ENCODE results near the gene BCOR.

The BCOR gene

DNA sequence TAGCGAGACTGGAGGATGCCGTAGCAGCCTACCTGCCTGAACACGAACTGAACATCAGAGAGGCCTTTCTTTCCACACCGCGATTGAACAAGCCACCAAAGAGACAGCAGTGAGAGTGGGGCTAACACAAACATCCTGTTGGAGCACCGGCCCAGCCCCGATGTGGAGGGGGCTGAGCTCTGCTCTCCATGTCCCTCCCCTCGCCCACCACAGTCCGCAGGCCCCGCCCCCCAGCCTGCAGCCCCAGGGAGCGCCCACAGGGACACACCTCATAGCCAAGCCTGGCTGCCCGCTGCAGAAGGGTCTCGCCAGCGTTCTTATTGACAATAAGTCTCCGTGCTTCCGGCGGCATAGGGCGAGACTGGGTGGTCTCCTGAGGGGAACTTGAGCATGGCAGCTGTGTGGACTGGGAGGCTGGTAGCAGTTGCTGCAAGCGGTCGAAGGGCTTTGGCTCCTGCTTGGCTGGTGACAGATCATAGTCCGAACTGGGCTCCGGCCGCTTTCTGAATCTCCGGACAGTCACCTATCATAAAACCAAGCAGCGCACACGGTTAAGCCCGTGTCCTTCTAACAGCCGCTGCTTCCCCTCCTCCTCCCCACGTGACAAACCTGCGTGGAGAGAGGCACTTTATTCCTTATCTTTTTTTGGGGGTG, 35.8 kb downstream of the BCOR start:
- no peak for DNase-seq

DNA sequence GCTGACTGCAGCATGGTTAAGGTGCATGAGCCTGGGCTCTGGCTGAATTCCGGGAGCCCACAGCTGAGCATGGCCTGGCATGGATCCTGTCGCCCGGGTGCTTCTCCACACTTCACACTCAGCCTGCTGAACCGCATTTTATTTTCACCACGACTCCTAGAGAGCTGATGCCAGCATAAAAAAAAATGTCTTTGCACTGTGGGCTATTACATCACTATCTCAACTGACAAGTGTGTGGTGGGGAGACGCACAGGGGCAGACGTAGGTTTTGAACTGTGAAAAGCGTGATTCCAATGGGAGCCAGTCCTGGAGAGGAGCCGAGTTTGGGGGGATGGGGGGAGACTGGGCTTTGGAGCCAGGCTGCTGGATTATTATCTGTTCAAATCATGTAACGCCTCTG, 36.8 kb downstream of the BCOR start:
- DNase-seq = no peak

DNA sequence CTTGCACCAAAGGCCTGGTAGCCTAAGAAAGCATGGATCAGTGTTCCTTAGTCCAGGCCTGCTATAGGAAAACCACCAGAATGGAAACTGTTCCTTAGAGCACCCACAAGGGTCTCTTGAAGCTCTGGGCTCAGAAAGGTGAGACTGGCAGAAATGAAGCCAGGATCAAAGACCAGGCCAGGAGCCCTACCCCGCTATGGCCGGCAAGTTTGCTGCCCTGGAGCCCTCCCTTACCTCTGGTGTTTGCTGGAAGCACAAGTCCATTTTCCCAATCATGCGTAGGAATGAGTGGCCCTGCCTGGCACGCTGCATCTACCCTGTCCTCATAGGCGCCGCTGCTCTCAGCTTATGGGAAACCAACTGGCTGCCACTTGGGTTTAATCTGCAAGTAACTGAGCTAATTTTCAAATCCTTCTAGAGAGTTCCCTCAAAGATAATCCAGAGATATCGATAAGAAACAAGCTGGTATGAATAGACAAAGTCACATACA, 37.4 kb downstream of the BCOR start:
- DNase-seq = no peak

DNA sequence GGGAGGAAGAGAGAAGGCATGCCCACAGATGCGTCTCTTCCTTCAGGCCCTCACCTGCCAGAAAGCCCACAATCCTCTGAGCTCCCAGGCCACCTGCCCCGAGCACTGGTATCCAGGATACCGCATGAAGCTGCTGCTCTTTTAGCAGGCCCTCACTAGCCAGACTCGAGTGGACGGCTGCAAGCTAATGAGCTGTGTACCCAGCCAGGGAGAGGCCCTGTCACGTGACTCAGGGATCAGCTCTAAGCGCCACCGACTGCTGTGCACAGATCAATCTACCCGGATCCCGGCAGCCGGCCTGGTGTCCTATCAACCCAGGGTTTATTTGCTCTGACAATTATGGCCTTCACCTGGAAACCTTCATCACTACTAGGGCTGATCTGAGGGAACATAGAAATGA, 39.0 kb downstream of the BCOR start:
- peak; percentile 93 for DNase-seq

DNA sequence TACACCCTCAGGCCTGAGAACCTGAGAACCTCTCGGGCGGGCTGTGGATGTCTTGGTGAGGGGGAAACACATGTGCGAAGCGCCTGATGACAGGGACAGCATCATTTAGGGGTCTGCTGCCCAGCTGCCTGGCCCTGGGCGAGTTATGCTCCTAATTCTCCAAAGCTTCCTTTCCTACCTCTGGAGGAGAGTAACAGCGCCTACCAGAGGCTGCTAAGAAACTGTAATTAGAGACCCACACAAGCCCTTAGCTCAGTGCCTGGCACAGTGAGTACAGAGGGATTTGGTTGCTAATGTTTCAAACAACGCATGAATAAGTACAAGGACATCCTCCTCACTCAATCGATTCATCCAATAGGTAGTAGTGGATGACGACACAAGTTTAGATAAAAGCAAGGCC, 40.4 kb downstream of the BCOR start:
- no peak for DNase-seq

DNA sequence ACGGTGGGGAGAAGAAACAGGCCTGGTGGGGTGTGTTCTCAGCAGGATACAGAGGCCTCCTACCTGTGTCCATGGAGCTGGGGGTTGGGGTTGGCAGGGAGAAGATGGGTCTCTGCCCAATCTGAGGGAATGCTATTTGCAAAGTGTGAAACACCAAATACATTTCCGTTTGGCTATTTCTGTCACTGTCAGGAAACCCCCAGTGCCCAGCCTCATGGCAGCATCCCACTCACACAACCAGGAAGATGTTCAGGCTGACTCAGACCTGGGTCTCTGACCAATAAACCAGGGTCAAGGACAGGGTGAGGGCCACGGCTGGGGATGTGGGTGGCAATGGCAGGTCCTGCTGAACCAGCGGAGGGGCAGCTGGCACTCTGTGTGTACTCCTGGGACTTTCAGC, 41.3 kb downstream of the BCOR start:
- no peak for DNase-seq

DNA sequence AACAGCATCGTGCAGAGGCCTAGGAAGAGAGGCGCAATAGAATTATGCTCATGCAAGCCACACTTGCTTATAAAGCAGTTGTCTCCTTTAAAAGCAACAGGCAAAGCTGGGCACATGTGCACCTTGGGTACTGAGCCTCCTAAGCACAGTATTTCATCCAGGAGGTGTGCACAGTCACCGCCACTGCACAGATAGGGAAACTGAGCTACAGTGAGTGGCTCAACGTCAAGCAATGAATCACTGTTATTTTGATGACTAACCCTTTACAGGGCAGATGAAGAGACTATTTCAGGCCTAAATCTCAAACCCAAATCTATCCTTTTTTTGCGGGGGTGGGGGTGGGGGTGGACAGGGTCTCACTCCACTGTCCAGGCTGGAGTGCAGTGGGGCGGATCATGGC, 42.3 kb downstream of the BCOR start:
- no peak for DNase-seq

DNA sequence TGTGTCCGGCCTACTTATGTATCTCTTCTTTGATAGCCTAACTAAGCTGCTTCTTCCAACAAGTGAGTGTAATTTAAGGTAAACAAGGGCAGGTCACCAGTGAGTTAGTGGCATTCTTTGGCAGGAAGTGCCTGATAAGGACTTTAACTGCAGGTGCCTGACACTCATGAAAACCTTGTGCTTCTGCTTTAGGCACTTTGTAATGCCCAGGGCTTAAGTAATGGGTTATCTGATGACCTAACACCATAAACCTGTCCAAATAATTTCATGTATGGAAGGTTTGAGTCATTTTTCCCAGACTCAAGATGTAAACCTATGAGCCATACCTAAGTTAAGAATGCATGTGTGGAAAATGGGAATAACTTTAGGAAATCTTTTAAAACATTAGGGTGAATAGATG, 43.0 kb downstream of the BCOR start:
- no peak for DNase-seq

DNA sequence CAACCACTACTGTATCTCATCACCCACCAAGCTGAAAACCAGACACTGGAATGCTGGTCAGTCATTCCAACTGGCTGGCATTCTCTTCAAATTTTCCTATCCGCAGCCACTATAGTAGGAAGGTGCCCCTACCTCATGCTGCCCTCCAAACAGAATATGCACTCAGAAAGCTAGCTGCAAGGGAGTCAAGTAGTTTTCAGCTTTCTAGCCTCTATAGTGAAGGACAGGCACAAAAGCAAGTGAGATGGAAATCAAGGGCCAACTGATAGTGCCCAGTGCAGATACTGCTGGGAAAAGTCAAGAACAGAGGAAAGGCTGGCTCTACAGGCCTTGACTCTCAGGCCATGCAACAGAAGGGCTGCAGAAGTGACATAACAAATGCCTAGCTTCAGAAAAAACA, 47.2 kb downstream of the BCOR start:
- DNase-seq = no peak

DNA sequence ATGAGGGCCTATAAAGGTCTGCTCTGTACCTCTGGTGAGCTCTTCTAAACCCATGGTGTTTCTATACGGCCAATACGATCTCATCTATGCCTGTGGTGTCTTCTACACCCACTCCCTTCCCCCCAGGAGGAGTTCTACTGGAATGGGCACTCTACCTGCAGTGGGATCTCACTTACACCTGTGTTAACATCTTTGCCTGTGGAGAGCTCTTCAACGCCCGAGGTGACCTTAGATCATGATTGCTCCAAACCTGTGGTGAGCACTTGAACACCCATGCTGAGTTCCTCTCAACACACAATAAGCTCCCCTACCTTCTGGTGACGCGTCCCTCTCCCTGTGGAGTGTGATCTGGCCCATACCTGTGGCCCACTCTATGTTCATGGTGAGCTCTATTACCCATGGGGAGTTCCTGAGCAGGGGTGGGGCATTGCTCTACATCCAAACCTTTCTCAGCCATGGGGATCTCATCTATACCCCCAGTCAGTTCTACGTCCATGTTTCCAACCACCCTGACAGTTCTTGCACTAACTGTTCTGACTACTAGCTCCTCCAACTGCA, 48.6 kb downstream of the BCOR start:
- DNase-seq = no peak

DNA sequence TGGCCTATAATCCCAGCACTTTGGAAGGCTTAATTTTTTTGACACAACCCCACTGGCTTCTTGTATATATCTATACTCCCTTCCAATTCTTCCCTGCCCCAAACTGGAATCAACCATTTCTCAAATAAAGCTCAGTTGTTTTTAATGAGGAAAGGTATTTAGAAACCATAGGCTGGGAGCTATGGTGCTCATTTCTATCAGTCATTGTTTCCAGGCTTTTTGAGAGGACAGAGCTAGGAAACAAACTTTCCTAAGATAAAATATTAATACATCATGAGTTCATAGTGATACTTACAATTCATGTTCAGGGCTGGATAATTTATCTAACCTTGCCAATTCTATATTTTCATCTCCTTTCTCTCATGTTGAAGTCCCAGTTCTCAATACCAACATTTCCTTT, 50.3 kb downstream of the BCOR start:
- DNase-seq = no peak

DNA sequence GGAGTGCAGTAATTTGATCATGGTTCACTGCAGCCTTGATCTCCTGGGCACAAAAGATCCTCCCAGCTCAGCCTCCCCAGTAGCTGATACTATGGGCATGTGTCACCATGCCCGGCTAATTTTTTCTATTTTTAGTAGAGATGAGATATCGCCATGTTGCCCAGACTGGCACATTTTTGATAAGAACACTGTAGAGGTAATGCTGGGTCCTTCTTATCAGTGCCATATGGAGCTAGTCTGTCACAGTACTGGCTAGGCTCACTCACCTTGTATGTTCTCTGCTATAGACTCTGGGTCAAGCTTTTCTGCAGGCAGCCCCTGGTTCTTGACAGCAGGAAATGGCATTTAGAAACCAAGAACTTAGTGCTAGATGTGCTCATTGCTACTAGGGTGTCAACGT, 53.9 kb downstream of the BCOR start:
- no peak for DNase-seq

DNA sequence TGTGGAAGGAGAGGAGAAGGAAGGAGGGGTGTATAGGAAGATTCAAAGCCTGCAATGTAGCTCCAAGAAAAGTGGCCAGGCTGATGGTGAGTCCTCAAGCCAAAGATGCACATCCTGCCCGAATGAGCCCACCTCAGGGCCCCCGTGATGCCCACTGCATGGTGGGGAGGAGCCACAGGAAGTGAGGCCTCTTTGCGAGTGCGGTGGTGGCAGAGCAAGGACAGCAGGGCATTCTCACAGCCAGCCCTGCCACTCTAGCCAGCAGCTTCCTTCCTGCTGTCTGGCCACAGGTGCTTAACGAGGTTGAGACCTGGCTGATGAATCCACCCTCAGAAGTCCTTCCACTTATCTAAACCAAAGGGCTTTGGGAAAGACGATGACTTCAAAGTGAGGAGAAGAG, 55.8 kb downstream of the BCOR start:
- DNase-seq = no peak

DNA sequence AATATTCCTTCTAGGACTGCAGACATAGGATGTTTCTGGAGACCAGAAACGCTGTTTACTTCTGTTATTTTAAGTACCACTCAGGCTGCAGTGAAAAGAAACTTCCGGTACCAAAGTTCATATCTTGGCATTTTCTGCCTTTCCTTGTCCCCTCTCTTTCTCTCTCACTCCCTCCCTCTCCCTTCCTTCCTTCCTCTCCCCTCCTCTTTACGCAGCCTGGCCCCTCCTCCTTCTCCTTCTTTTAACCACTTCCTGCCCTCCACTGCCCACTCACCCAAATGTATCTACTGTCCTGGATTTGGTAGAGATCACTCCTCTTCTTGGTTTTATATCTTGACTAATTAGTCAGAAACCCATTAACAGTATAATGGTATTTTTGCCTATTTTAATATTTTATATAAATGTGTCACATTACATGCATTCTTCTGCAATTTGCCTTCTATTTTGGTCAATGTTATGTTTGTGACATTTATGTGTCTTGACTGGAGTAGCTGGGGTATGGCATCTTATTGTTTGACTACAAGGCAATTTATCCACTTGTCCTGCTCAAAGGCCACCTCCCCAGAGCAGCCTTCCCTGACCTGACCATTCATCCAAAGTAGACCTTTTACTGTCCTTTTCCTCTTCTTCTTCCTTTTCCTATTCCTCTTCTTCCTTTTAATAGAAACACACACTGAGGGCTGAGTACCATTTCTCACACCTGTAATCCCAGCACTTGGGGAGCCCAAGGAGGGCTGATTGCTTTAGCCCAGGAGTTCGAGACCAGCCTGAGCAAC, 56.9 kb downstream of the BCOR start:
- DNase-seq = no peak

DNA sequence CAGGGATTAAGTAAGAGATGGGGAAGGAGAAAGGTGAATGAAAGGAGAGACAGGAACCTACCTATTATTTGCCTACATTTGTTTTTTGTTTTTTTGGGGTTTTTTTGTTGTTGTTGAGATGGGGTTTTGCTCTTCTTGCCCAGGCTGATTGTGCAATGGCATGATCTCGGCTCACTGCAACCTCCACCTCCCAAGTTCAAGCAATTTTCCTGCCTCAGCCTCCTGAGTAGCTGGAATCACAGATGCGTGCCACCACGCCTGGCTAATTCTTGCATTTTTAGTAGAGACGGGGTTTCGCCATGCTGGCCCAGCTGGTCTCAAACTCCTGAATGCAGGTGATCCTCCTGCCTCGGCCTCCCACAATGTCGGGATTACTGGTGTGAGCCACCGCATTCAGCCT, 57.9 kb downstream of the BCOR start:
- DNase-seq = no peak

DNA sequence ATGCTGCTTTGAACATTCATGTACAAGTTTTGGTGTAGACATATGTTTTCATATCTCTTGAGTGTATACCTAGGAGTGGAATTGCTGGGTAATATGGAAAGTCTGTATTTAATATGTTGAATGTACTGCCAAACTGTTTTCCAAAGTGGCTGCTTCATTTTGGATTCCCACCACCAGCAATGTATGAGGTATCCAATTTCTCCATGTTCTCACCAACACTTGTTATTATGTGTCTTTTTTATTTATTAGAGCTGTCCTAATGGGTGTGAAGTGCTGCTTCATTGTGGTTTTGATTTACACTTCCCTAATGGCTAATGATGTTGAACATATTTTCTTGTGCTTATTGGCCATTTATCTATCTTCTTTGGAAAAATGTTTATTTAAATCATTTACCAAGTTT, 60.4 kb downstream of the BCOR start:
- no peak for DNase-seq

DNA sequence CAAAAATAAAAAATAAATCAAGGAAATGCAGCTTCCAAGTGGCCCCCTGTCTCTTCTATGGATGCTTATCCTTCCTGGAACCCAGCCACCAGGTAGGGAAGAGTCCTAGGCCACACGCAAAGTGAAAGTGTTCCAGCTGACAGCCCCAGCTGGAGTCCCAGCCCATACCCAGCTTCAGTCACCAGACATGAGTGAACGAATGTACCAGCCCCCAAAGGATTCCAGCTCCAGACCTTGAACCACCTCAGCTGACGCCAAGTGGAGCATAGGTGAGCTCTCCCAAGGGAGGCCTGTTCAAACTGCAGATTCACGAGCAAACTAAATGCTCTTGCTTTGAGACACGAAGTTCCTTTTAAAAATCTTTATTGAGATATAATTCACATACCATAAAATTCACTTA, 62.0 kb downstream of the BCOR start:
- no peak for DNase-seq

DNA sequence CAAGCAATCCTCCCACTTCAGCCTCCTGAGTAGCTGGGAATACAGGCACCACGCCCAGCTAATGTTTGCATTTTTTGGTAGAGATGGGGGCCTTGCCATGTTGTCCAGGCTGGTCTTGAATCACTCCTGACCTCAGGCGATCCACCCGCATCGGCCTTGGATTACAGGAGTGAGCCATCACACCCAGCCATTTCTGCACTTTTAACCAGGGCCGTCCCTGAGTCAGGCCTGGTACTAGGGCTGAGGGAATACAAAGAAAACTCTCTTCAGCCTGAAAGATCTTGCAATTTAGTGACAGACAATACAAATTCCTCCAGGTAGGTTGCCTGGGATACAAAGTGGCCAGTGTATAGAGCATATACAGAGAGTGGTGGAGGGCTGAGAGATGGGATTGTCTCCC, 65.8 kb downstream of the BCOR start:
- no peak for DNase-seq

DNA sequence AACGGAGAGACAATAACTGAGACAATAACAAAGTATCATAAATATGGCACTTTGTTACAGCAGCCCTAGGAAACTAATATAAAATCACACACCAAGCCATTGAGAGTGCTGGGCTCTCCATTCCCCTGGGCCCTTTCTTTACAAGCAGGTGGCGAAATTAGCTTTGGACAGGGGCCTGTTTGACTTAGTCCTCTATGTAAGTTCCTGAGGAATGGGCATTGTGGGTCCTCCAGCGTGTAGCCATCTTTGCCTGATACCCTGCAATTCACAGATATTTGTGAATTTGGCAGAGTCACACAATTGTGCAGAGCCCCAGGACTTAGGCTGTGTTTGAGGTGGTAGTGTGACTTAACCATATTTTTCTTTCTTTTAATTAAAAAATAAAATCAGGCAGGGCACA, 67.6 kb downstream of the BCOR start:
- no peak for DNase-seq

DNA sequence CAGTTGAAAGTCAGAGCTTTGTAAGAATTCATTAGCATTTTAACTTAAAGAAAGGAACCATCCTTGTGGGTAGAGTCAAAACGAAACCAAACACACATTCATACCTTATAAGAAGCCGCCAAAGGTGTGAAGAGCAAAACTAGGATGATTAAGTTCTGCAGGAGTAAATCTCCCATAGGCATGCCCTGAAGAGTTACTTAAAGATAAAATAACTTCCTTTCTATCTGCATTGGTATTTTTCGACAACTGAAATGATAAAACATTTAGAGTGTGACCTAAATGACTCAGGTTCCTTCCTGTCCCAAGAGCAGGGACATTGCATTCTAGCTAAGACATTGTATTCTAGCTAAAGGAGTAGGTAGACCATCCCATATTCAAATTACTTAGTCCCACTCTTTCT, 75.3 kb downstream of the BCOR start:
- DNase-seq = no peak

DNA sequence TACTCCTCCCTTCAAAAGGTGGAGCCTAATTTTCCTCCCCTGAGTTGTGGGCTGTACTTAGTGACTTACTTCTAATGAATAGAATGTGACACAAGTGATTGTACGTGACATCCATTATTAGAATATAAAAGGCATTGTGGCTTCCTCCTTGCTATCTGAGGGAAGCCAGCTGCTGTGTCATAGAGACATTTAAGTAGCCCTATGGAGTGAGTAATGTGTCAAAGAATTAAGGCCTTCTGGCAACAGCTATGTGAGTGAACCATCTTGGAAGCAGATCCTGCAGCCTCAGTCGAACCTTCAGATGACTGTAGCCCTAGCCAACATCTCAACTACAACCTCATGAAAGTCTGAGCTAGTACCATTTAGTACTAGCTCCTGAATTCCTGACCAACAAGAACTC, 76.1 kb downstream of the BCOR start:
- DNase-seq = no peak

DNA sequence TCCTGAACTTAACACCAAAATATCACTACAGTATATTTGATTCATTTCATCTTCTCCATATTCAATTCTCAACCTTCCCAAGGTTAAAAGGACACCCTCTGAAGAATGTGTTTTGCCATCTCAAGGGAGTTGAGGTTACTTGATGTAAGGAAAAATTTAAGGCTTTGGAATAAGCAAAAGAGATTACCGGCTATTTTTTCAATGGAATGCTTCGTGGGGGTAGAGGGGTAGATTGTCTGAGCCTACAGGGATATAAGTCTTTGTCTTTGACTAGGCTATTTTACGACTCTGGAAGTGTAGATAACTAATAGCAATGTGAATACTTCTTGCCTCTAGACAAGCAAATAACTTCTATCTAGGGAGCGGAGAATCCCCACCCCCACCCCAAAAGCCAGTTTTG, 78.2 kb downstream of the BCOR start:
- DNase-seq = no peak

DNA sequence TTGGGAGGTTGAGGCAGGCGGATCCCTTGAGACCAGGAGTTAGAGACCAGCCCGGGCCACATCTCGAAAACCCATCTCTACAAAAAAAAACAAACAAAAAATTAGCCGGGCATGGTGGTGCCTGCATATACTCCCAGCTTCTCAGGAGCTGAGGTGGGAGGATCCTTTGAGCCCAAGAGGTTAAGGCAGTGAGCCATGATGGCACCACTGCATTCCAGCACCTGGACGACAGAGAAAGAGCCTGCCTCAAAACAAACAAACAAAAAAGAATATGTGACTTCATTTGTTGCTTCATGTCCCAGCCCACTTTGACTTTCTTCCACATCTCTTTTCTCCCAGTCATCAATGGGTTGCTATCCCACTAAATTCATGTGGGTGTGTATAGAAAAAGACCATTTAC, 79.7 kb downstream of the BCOR start:
- no peak for DNase-seq

DNA sequence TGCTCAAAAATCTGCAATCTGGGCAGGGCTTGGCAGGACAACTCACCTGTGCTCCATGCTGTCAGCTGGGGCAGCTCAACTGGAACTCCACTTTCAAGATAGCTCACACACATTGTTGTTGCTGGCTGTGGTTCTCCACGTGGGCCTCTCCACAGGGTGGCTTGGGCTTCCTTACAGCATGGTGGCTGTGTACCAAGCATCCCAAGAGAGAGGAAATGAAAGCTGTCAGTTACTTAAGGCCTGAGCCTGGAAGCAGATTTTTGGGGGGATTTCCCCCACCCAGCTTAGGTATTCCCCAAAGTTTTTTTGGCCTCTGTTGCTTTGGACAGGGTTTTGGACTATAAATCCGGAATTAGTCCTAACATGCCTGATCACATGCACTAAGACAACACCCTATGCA, 81.0 kb downstream of the BCOR start:
- no peak for DNase-seq

DNA sequence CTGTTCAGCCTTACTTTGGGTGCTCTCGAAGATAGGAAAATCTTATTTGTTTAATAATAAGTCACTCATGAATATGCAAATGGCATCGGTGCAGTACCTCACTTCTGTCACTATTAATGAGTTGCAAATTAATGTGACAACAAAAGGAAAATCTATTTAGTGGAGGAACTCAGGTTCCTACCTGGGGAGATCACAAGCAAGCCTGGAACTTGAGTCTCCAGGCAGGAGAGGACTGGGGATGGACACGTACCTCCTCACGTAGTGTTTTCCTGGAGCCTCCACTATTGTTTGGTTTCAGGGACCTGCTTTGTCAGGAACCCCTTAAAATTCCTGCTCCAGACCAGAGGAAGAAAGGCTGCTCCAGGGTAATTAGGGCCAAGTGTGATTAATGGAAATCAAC, 82.1 kb downstream of the BCOR start:
- no peak for DNase-seq
